SKM-1 treated with dmso at 0.1 percent for 144 hours (cell line): ENCODE data around the gene C1QL4.
"Not testable (repeated sequence)": the region's sequence is repeated elsewhere in the genome, so short reads cannot be mapped to it uniquely, and the experiment has no call there.

Experiments
- DNase-seq: peaks from one replicate; lab custom pipeline; 2025; ENCODE audit not compliant: unreplicated experiment; lab: John Stamatoyannopoulos, UW

Gene C1QL4

GRCh38 chr12:49282740-49283375 lies 54.1 kb downstream of the C1QL4 start:
- not testable (repeated sequence) for DNase-seq
